Activated CD8-positive, alpha-beta memory T cell treated with anti-CD3 and anti-CD28 coated beads, Interleukin-2, amount 50 U/mL, for 24 hours (primary cell): ENCODE results near the gene HHEX.
"Not testable (repeated sequence)": the region's sequence is repeated elsewhere in the genome, so short reads cannot be mapped to it uniquely, and the experiment has no call there.

Source experiments
- DNase-seq: peaks from one replicate; pipeline ENCODE4 v3.0.0-alpha.2; 2020; ENCODE audit errors: extremely low read depth

Gene HHEX

GRCh38 chr10:92734301-92734700 is 44.5 kb downstream of the HHEX start:
- no peak for DNase-seq

- no peak for DNase-seq
Observed at GRCh38 chr10:92735938-92736337, 46.2 kb downstream of the HHEX start.

GRCh38 chr10:92737484-92737883 is 47.7 kb downstream of the HHEX start:
- no peak for DNase-seq

GRCh38 chr10:92740762-92741161 is 51.0 kb downstream of the HHEX start:
- DNase-seq = no peak

- DNase-seq = not testable (repeated sequence)
Observed at GRCh38 chr10:92741741-92742140, 52.0 kb downstream of the HHEX start.

- DNase-seq = no peak
Observed at GRCh38 chr10:92742331-92743228, 52.8 kb downstream of the HHEX start.
